IPS-18c (cell line): ENCODE measurements around the gene INPP5D.
"Not testable (repeated sequence)": the region's sequence is repeated elsewhere in the genome, so short reads cannot be mapped to it uniquely, and the experiment has no call there.

Experiments
- H3K4me3 ChIP-seq: 2 replicates; pipeline ENCODE4 v1.7.0; 2013; ENCODE audit warnings: low read depth, mild to moderate bottlenecking, low read length, moderate library complexity; ENCODE audit not compliant: insufficient read depth
- H3K9me3 ChIP-seq: one replicate; pipeline ENCODE4 v1.6.1; 2013; ENCODE audit warnings: mild to moderate bottlenecking, low read length, moderate library complexity; ENCODE audit not compliant: control insufficient read depth, insufficient read depth

The INPP5D gene

GRCh38 chr2:233059797-233060500 is at the start of gene INPP5D:
Gene INPP5D, plus strand, starts transcription at chr2:233060342. Its CDS starts 137 bp downstream, at chr2:233060479.
- Histone ChIP-seq H3K4me3 (no peak within 1 kb of the TSS), H3K9me3 (no peaks in the 10 kb centered on the region)

- Histone ChIP-seq H3K9me3 (peaks cover 3% of the 10 kb centered on the region), H3K4me3 (no peak overlapping the region)
These were observed 49.4 kb upstream of the INPP5D start for GRCh38 chr2:233010569-233011267.

GRCh38 chr2:233011268-233011650 is 48.9 kb upstream of the INPP5D start:
- no peak overlapping the region for H3K4me3 ChIP-seq

GRCh38 chr2:233011702-233012131 is 48.4 kb upstream of the INPP5D start:
- Histone ChIP-seq H3K9me3 (peaks cover 3% of the 10 kb centered on the region), H3K4me3 (no peak overlapping the region)

More at GRCh38 chr2:233011268-233011650, 48.9 kb upstream of the INPP5D start:
- peaks cover 3% of the 10 kb centered on the region for H3K9me3 ChIP-seq

GRCh38 chr2:233012301-233012971 is 47.7 kb upstream of the INPP5D start:
- no peak overlapping the region for H3K4me3 ChIP-seq
- H3K9me3 ChIP-seq: no peaks in the 10 kb centered on the region

DNA sequence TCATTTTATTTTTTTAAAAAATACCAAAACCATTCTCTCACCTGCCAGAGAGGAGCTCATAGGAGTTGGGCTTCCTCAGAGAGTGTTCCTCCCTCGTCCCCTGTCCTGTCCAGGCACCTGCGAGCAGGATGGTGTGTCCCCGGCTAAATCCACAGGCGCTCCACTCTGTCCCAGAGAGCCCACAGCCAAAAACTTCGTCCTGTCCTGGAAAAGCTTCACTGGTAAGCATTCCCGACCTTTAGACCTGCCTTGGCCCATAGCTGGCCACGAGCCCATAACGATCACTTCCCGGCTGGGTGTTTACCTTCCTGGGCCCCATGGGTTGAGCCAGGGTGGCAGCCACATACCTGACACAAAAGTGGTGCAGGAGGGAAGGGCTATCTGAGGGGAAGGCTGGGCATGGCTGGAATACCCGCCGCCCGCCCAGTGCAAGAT is 47.1 kb upstream of the INPP5D start, which contains the start of gene NGEF:
Gene NGEF (minus strand): TSS at position 230 of the 435 bp plus-strand sequence. CDS start 38,366 bp downstream, outside the sequence.
- H3K9me3 ChIP-seq: no peaks in the 10 kb centered on the region
- no peak within 1 kb of the TSS for H3K4me3 ChIP-seq

DNA sequence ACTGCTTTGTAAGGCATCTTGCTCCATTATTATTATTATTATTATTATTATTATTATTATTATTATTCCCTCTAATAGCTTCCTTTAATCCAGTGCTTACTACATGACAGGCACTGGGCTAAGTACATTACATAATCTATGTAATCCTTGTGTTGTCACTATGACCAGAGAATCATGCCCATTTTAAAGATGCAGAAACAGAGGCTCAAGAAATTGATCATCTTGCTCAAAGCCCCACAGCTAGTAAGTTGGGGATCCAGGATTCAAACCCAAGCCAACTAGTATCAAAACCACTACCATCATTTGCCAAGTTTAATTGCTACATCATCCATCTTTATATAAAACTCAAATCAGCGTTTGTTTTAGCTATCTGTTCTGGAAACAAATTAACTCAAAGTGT is 46.5 kb upstream of the INPP5D start:
- no peaks in the 10 kb centered on the region for H3K9me3 ChIP-seq
- H3K4me3 ChIP-seq: no peak overlapping the region

DNA sequence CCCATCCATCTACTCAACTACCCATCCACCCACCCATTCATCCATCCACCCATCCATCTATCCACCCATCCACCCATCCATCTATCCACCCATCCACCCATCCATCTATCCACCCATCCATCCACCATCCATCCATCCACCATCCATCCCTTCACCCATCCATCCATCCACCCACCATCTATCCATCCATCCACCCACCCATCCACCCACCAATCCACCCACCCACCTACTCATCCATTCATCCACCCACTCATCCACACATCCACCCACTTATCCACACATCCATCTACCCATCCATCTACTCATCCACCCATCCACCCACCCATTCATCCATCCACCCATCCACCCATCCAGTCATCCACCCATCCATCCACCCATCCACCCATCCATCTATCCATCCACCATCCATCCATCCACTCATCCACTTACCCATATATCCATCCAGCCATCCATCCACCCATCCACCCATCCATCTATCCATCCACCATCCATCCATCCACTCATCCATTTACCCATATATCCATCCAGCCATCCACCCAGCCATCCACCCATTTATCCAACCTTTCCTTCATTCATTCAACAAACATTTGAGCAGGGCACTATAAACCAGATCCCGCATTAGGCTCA is 45.0 kb upstream of the INPP5D start:
- Histone ChIP-seq H3K9me3 (no peaks in the 10 kb centered on the region), H3K4me3 (no peak overlapping the region)

- H3K9me3 ChIP-seq: no peaks in the 10 kb centered on the region
- no peak overlapping the region for H3K4me3 ChIP-seq
These were observed 42.2 kb upstream of the INPP5D start for GRCh38 chr2:233017947-233018346.

DNA sequence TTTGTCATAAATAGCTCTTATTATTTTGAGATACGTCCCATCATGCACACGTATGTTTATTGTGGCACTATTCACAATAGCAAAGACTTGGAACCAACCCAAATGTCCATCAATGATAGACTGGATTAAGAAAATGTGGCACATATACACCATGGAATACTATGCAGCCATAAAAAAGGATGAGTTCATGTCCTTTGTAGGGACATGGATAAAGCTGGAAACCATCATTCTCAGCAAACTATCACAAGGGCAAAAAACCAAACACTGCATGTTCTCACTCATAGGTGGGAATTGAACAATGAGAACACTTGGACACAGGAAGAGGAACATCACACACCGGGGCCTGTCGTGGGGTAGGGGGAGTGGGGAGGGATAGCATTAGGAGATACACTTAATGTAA is 40.5 kb upstream of the INPP5D start:
- H3K4me3 ChIP-seq, H3K9me3 ChIP-seq: not testable (repeated sequence)

GRCh38 chr2:233020454-233020853 is 39.7 kb upstream of the INPP5D start:
- H3K4me3 ChIP-seq: no peak overlapping the region
- H3K9me3 ChIP-seq: no peaks in the 10 kb centered on the region

- Histone ChIP-seq H3K4me3 (no peak overlapping the region), H3K9me3 (no peaks in the 10 kb centered on the region)
These were observed 38.4 kb upstream of the INPP5D start for GRCh38 chr2:233021771-233022170.

DNA sequence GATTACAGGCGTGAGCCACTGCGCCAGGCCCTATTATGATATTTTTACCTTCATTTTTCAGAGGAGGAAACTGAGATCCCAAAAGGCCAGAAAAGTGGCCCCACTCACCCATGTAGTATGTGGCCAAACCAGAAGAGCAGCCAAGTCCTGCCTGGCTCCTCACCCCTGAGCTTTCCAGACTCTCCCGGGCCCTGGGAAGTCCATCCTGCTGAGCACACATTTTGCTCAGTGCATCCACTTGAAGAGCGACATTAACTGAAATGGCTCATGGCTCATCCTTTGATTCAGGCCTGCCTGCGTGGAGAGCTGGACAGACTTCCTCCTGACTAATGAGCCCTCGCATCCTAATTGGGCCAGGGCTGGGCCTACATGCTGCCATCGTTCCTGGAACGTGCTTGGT is 37.6 kb upstream of the INPP5D start:
- Histone ChIP-seq H3K9me3 (no peaks in the 10 kb centered on the region), H3K4me3 (no peak overlapping the region)

- Histone ChIP-seq H3K4me3 (no peak overlapping the region), H3K9me3 (no peaks in the 10 kb centered on the region)
These were observed 37.0 kb upstream of the INPP5D start for GRCh38 chr2:233023007-233023760.

DNA sequence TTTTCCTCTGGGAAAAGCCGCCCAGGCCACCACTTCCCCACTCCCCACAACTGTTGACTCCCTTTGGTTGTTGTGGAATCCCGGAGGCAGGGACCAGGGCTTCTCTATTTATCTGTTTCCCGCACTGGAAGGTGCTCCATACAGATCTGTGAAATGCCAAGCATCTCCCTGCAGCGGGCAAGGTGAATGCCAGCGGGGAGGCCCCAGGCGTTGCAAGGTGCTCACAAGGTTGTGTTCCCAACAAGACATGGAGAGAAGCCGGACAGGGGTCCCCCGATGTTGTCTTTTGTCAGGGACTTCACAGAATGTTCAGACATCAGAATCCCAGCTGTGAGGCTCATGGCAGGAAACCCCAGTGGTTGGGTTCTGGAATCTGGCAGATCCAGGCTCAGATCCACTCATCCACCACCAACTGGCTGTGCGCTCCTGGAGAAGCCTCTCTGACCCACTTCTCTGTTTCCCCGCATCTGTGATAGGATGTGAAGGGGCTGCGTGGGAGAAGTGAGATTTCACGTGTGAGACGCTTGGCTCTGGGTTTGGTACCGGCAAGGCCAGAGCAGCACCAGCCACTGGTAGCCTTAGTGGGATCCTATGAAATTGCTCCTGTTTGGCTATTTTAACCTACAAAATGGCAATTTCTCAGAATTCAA is 36.3 kb upstream of the INPP5D start:
- H3K4me3 ChIP-seq: no peak overlapping the region

GRCh38 chr2:233025706-233026105 is 34.4 kb upstream of the INPP5D start:
- no peaks in the 10 kb centered on the region for H3K9me3 ChIP-seq
- no peak overlapping the region for H3K4me3 ChIP-seq

More for the DNA sequence above, 36.3 kb upstream of the INPP5D start:
- no peaks in the 10 kb centered on the region for H3K9me3 ChIP-seq
